H1 (cell line): Measurements from ENCODE around the gene PDE5A. TPM values are rescaled to one million over a fixed set of nuclear protein-coding genes. Genes with fewer than 3 reads are reported as not detected.
"Not testable (repeated sequence)": the region's sequence is repeated elsewhere in the genome, so short reads cannot be mapped to it uniquely, and the experiment has no call there.

Source experiments
- CTCF ChIA-PET: fragments of 300-600 bp; sonication (Branson Sonifier 250); formaldehyde crosslinking; loops from one replicate; lab custom pipeline; 2021; ENCODE audit not compliant: partially characterized antibody; lab: Charles Lee
- POLR2A ChIA-PET: fragments of 300-600 bp; sonication (Branson Sonifier 250); formaldehyde crosslinking; loops from one replicate; lab custom pipeline; 2021; ENCODE audit warnings: inconsistent platforms; ENCODE audit not compliant: partially characterized antibody; lab: Charles Lee
- DNase-seq, 2 experiments: peaks; one replicate each; pipeline versions ENCODE4 v3.0.0 to v3.0.0-alpha.2; 2010 to 2022; ENCODE audit warnings: low spot score in 2 of 2, low read depth in 1 of 2, mixed read lengths in 1 of 2
- FAIRE-seq: peaks from 2 replicates; lab custom pipeline; 2011; peaks lifted over from hg19 to GRCh38; lab: Jason Lieb, UNC
- H2AFZ ChIP-seq: 2 replicates; pipeline ENCODE4 v1.8.1; 2012; ENCODE audit warnings: low read length, inconsistent platforms
- H2AK5ac ChIP-seq: 2 replicates; pipeline ENCODE4 v1.6.1; 2013; ENCODE audit warnings: low read depth, low read length
- H2BK120ac ChIP-seq: replicated peaks from 2 replicates; pipeline ENCODE3; 2013; ENCODE audit warnings: low read depth, low read length, inconsistent platforms
- H2BK12ac ChIP-seq: 2 replicates; pipeline ENCODE4 v1.6.1; 2013; ENCODE audit warnings: low read depth, low read length
- H2BK15ac ChIP-seq: 2 replicates; pipeline ENCODE4 v1.6.1; 2013; ENCODE audit warnings: low read length
- H2BK20ac ChIP-seq: 2 replicates; pipeline ENCODE4 v1.6.1; 2013; ENCODE audit warnings: low read length
- H2BK5ac ChIP-seq: 2 replicates; pipeline ENCODE4 v1.6.1; 2013; ENCODE audit warnings: low read depth, low read length
- H3K14ac ChIP-seq: 2 replicates; pipeline ENCODE4 v1.6.1; 2013; ENCODE audit warnings: inconsistent platforms; ENCODE audit not compliant: insufficient read length
- H3K18ac ChIP-seq: 2 replicates; pipeline ENCODE4 v1.6.1; 2013; ENCODE audit warnings: low read length; ENCODE audit errors: extremely low read depth
- H3K23ac ChIP-seq: 2 replicates; pipeline ENCODE4 v1.6.1; 2013; ENCODE audit warnings: inconsistent platforms; ENCODE audit not compliant: insufficient read length
- H3K23me2 ChIP-seq: 2 replicates; pipeline ENCODE4 v1.6.1; 2013; ENCODE audit warnings: low read depth, low read length
- H3K27ac ChIP-seq: 2 replicates; pipeline ENCODE4 v1.6.1; 2011; ENCODE audit warnings: low read depth, low read length, inconsistent platforms
- H3K27me3 ChIP-seq, 4 experiments: replicated peaks in 1 of 4; 1 replicate in 1 of 4; 2 replicates in 3 of 4; pipeline versions ENCODE4 v1.6.1 to v1.8.1; 2011 to 2013; ENCODE audit warnings: low read length in 3 of 4, mild to moderate bottlenecking in 3 of 4, inconsistent platforms in 2 of 4, mixed read lengths in 2 of 4, moderate library complexity in 1 of 4; ENCODE audit not compliant: control insufficient read depth in 3 of 4, insufficient read depth in 3 of 4; ENCODE audit errors: extremely low read depth in 1 of 4
- H3K36me3 ChIP-seq, 4 experiments: 2 replicates each; pipeline versions ENCODE4 v1.6.1 to v1.8.1; 2011 to 2013; ENCODE audit warnings: mild to moderate bottlenecking in 4 of 4, low read length in 3 of 4, moderate library complexity in 2 of 4, control low read depth in 1 of 4, inconsistent platforms in 1 of 4; ENCODE audit not compliant: insufficient read depth in 4 of 4, control insufficient read depth in 2 of 4
- H3K4ac ChIP-seq: replicated peaks from 2 replicates; pipeline ENCODE3; 2013; ENCODE audit warnings: low read length, low read depth, mixed read lengths, inconsistent platforms; ENCODE audit not compliant: insufficient read length
- H3K4me1 ChIP-seq, 4 experiments: replicated peaks in 1 of 4; 1 replicate in 1 of 4; 2 replicates in 3 of 4; pipeline versions ENCODE4 v1.6.1 to v1.8.1; 2011 to 2013; ENCODE audit warnings: low read length in 3 of 4, inconsistent platforms in 2 of 4, mixed read lengths in 1 of 4; ENCODE audit not compliant: insufficient read depth in 4 of 4, control insufficient read depth in 3 of 4
- H3K4me2 ChIP-seq, 2 experiments: 2 replicates each; pipeline versions ENCODE4 v1.6.1 to v1.8.1; 2011 to 2013; ENCODE audit warnings: low read depth in 2 of 2, low read length in 2 of 2, control low read depth in 1 of 2, inconsistent platforms in 1 of 2, mild to moderate bottlenecking in 1 of 2; ENCODE audit not compliant: insufficient read depth in 1 of 2
- H3K4me3 ChIP-seq, 4 experiments: fragments of 200-600, 300-600 bp in 1 of 4; sonication (generic), shearing (Covaris generic), sonication (Bioruptor Twin) in 1 of 4; 2 replicates each; pipeline versions ENCODE4 v1.5.1 to v1.8.1; 2011 to 2016; ENCODE audit warnings: low read length in 4 of 4, low read depth in 3 of 4, control low read depth in 2 of 4, inconsistent platforms in 2 of 4, mild to moderate bottlenecking in 2 of 4, mixed read lengths in 1 of 4, moderate library complexity in 1 of 4; ENCODE audit not compliant: insufficient read depth in 2 of 4; ENCODE audit errors: extremely low read depth in 1 of 4
- H3K56ac ChIP-seq: replicated peaks from 2 replicates; pipeline ENCODE3; 2013; ENCODE audit warnings: low read depth, mild to moderate bottlenecking, mixed read lengths, low read length, inconsistent platforms; ENCODE audit not compliant: insufficient read length
- H3K79me1 ChIP-seq: 2 replicates; pipeline ENCODE4 v1.6.1; 2013; ENCODE audit warnings: low read depth, low read length, control low read depth
- H3K79me2 ChIP-seq, 2 experiments: 2 replicates each; pipeline versions ENCODE4 v1.6.1 to v1.8.1; 2012 to 2013; ENCODE audit warnings: low read length in 2 of 2, mild to moderate bottlenecking in 2 of 2, inconsistent platforms in 1 of 2; ENCODE audit not compliant: insufficient read depth in 2 of 2, control insufficient read depth in 1 of 2
- H3K9ac ChIP-seq, 4 experiments: replicated peaks in 1 of 4; 1 replicate in 1 of 4; 2 replicates in 3 of 4; pipeline versions ENCODE4 v1.6.1 to v1.8.1; 2011 to 2013; ENCODE audit warnings: low read depth in 3 of 4, low read length in 3 of 4, control low read depth in 2 of 4, mild to moderate bottlenecking in 2 of 4, moderate library complexity in 2 of 4, inconsistent platforms in 1 of 4; ENCODE audit errors: extremely low read depth in 1 of 4
- H3K9me3 ChIP-seq, 2 experiments: 2 replicates each; pipeline versions ENCODE4 v1.6.1 to v1.8.1; 2012 to 2013; ENCODE audit warnings: mild to moderate bottlenecking in 2 of 2, moderate library complexity in 2 of 2, control low read depth in 1 of 2, inconsistent platforms in 1 of 2, low read depth in 1 of 2, low read length in 1 of 2, mixed read lengths in 1 of 2; ENCODE audit not compliant: insufficient read depth in 2 of 2
- H4K20me1 ChIP-seq, 2 experiments: replicated peaks in 1 of 2; 2 replicates each; pipeline versions ENCODE3 to v1.8.1; 2011 to 2013; ENCODE audit warnings: inconsistent platforms in 2 of 2, low read length in 2 of 2, mild to moderate bottlenecking in 1 of 2; ENCODE audit not compliant: insufficient read depth in 2 of 2, control insufficient read depth in 1 of 2
- H4K5ac ChIP-seq: 2 replicates; pipeline ENCODE4 v1.6.1; 2013; ENCODE audit warnings: low read length, low read depth, mixed read lengths, inconsistent platforms; ENCODE audit not compliant: insufficient read length
- H4K8ac ChIP-seq: 2 replicates; pipeline ENCODE4 v1.8.0; 2013; ENCODE audit warnings: mild to moderate bottlenecking, moderate library complexity, low read length, inconsistent platforms; ENCODE audit not compliant: insufficient read depth; ENCODE audit errors: extremely low read depth
- H4K91ac ChIP-seq: replicated peaks from 2 replicates; pipeline ENCODE3; 2013; ENCODE audit warnings: low read length, mixed read lengths, inconsistent platforms; ENCODE audit not compliant: insufficient read length
- CHD2 ChIP-seq: IDR thresholded peaks from 2 replicates; pipeline ENCODE4 v1.6.1; 2012; ENCODE audit warnings: low read length, improper control_type of control experiment
- CREB1 ChIP-seq: IDR thresholded peaks from 2 replicates; pipeline ENCODE4 v1.6.1; 2012; ENCODE audit warnings: inconsistent platforms
- CTCF ChIP-seq, 3 experiments: IDR thresholded peaks; 1 replicate in 2 of 3; 2 replicates in 1 of 3; pipeline versions ENCODE4 v1.5.1 to v1.6.1; 2011; ENCODE audit warnings: low read length in 3 of 3, mild to moderate bottlenecking in 3 of 3, inconsistent platforms in 2 of 3, low read depth in 1 of 3, moderate library complexity in 1 of 3; ENCODE audit not compliant: insufficient read depth in 1 of 3; ENCODE audit errors: control extremely low read depth in 1 of 3
- PHF8 ChIP-seq: fragments of 200-600 bp; sonication (generic); conservative IDR thresholded peaks from 2 replicates; pipeline ENCODE4 v1.7.1; 2012; ENCODE audit warnings: low read depth, mild to moderate bottlenecking, inconsistent platforms, low read length, moderate library complexity
- SIN3A ChIP-seq, 2 experiments: IDR thresholded peaks in 1 of 2; conservative IDR thresholded peaks in 1 of 2; 2 replicates each; pipeline ENCODE4 v1.6.1; 2011 to 2012; ENCODE audit warnings: low read length in 2 of 2, improper control_type of control experiment in 1 of 2, low read depth in 1 of 2, mild to moderate bottlenecking in 1 of 2
- SIX5 ChIP-seq: IDR thresholded peaks from 2 replicates; pipeline ENCODE4 v1.6.1; 2011; ENCODE audit warnings: mild to moderate bottlenecking, low read depth, low read length
- SP1 ChIP-seq: IDR thresholded peaks from 2 replicates; pipeline ENCODE4 v1.6.1; 2011; ENCODE audit warnings: low read depth, low read length
- SRF ChIP-seq: IDR thresholded peaks from 2 replicates; pipeline ENCODE4 v1.6.1; 2011; ENCODE audit warnings: mild to moderate bottlenecking, low read depth, low read length, moderate library complexity
- TBP ChIP-seq: IDR thresholded peaks from 2 replicates; pipeline ENCODE4 v1.6.1; 2011; ENCODE audit warnings: low read depth, low read length, improper control_type of control experiment
- WGBS, 2 experiments: shearing (Covaris generic) in 1 of 2; methylation state at CpG; one replicate each; pipeline versions ENCODE4 v1.1.6 to v1.1.7; 2013 to 2015; ENCODE audit warnings: low lambda C conversion rate in 2 of 2, mixed read lengths in 2 of 2, inconsistent platforms in 1 of 2, low coverage in 1 of 2, missing lambda C conversion rate in 1 of 2; ENCODE audit not compliant: insufficient replicate concordance in 2 of 2, insufficient coverage in 1 of 2, insufficient read length in 1 of 2; ENCODE audit errors: extremely low coverage in 1 of 2, missing lambda C conversion rate in 1 of 2; 5-methylcytosine and 5-hydroxymethylcytosine counted together
- polyA plus RNA-seq, 7 experiments: library from polyadenylated mRNA; depleted of rRNA in 3 of 7; stranded (reverse) in 5 of 7; unstranded in 2 of 7; fragments of >200 nt in 5 of 7; fragments of 200-250 nt in 2 of 7; gene quantifications; 1 replicate in 5 of 7; 2 replicates in 1 of 7; 4 replicates in 1 of 7; pipeline versions ENCODE4 v1.2.1 to v1.2.3, GENCODE V29; 2011 to 2013; ENCODE audit warnings: missing spikeins in 2 of 7, mixed read lengths in 2 of 7
- total RNA-seq: library from RNA; stranded (reverse); fragmentation: NEBNext Ultra II Directional; extraction: Animal tissue kit (Norgen Biotek cat#: 25700); gene quantifications from 2 replicates; pipeline ENCODE4 v1.2.1, GENCODE V29; 2021

The PDE5A gene
- total and polyA plus RNA-seq, 2 of the 8 experiments (the other 6 are each of a cell fraction or from before 2014, with no cell fraction given), result 5.6 to 32.4 TPM

GRCh38 chr4:119454491-119455270, 173.9 kb downstream of the PDE5A start:
- peak overlapping the region; percentile 70 to 73 for H3K4me2 ChIP-seq
- not testable (repeated sequence) for H3K27me3 ChIP-seq, H2AK5ac ChIP-seq, H2AFZ ChIP-seq, H3K18ac ChIP-seq, H4K20me1 ChIP-seq, H2BK120ac ChIP-seq, H2BK20ac ChIP-seq, H2BK15ac ChIP-seq, H3K56ac ChIP-seq, H3K4me1 ChIP-seq, H3K9me3 ChIP-seq, H3K23ac ChIP-seq, H3K36me3 ChIP-seq, FAIRE-seq, H4K91ac ChIP-seq, H3K4ac ChIP-seq, H2BK12ac ChIP-seq, H3K14ac ChIP-seq, H3K23me2 ChIP-seq, H2BK5ac ChIP-seq, H3K79me1 ChIP-seq
- WGBS, 2 experiments, result 1% methylated on average over 70 of the region's 80 CpGs; no CpG with 5 or more reads in 1 of the 2 experiments
- CTCF ChIA-PET, result interaction anchor here (0.6 to 1.5 kb wide), 6 partner anchors 35 to 473 kb away, joined by 3 to 8 read pairs (median 4); partner anchors contain the start of gene USP53
- peak overlapping the region; percentile 52 to 87 (median 82) for H3K9ac ChIP-seq
- peak overlapping the region; percentile 93 for H3K27ac ChIP-seq
- peak; percentile 98 to 99 for DNase-seq
- peaks cover 0 to 11% of the 10 kb centered on the region in 2 experiments; a peak in 2 of 4 replicates for H3K79me2 ChIP-seq
- H4K5ac ChIP-seq, result peak overlapping the region; percentile 9
- peak overlapping the region; percentile 88; the same call in 1 of the 2 replicates for H4K8ac ChIP-seq
- POLR2A ChIA-PET, result interaction anchor here (0.6 to 1.5 kb wide), 6 partner anchors 30 to 537 kb away, joined by 3 to 4 read pairs (median 3); partner anchors contain the start of genes PDE5A and USP53
- peak overlapping the region; percentile 58 to 75 (median 71) for H3K4me3 ChIP-seq
- TF ChIP-seq SP1 (peak; percentile 80), CREB1 (peak; percentile 99), CTCF (IDR thresholded peaks at IDR 0.05; ENCODE audit: control extremely low read depth in 1 of 3, insufficient read depth in 1 of 3, low read depth in 1 of 3, low read length in 3 of 3) (peak; percentile 8 to 33 (median 25)), SRF (peak; percentile 98), CHD2 (peak; percentile 83), TBP (peak; percentile 78), PHF8 (peak; percentile 82), SIN3A (conservative IDR thresholded peaks at IDR 0.05 in 1 of 2, IDR thresholded peaks at IDR 0.05 in 1 of 2; ENCODE audit: low read depth in 1 of 2, low read length in 2 of 2) (peak in 1 of 2 experiments; percentile 87; a peak in 2 of 4 replicates), SIX5 (peak; percentile 36; the same call in 1 of the 2 replicates)
